ENCODE data around the gene PAGE2B.
"Not testable (repeated sequence)": the region's sequence is repeated elsewhere in the genome, so short reads cannot be mapped to it uniquely, and the experiment has no call there.

PAGE2B gene

GRCh38 chrX:55111578-55112254 lies 36.9 kb downstream of the PAGE2B start:
- DNase-seq, result no peak

GRCh38 chrX:55116589-55116988 lies 41.8 kb downstream of the PAGE2B start:
- not testable (repeated sequence) for DNase-seq

- no peak for DNase-seq
Observed at GRCh38 chrX:55118574-55118973, 43.7 kb downstream of the PAGE2B start.

GRCh38 chrX:55119271-55119670 lies 44.4 kb downstream of the PAGE2B start:
- no peak for DNase-seq

- DNase-seq, result no peak
Observed at GRCh38 chrX:55119712-55120111, 44.9 kb downstream of the PAGE2B start.

- DNase-seq, result no peak
Observed at GRCh38 chrX:55120761-55121358, 46.0 kb downstream of the PAGE2B start.

- DNase-seq, result no peak
Observed at GRCh38 chrX:55123900-55124299, 49.1 kb downstream of the PAGE2B start.

- DNase-seq, result no peak
Observed at GRCh38 chrX:55127692-55128091, 52.9 kb downstream of the PAGE2B start.

Data from activated CD8-positive, alpha-beta memory T cell treated with anti-CD3 and anti-CD28 coated beads for 24 hours (primary cell).